HG03135 (cell line): ENCODE results near the gene MPP2.
"Not testable (repeated sequence)": the region's sequence is repeated elsewhere in the genome, so short reads cannot be mapped to it uniquely, and the experiment has no call there.

Experiments used
- ATAC-seq: cut with Tn5 transposase; IDR thresholded peaks from one replicate; pipeline ENCODE4 v1.9.1; 2021; ENCODE audit warnings: mild to moderate bottlenecking, moderate library complexity; ENCODE audit not compliant: unreplicated experiment

MPP2 gene, protein sequence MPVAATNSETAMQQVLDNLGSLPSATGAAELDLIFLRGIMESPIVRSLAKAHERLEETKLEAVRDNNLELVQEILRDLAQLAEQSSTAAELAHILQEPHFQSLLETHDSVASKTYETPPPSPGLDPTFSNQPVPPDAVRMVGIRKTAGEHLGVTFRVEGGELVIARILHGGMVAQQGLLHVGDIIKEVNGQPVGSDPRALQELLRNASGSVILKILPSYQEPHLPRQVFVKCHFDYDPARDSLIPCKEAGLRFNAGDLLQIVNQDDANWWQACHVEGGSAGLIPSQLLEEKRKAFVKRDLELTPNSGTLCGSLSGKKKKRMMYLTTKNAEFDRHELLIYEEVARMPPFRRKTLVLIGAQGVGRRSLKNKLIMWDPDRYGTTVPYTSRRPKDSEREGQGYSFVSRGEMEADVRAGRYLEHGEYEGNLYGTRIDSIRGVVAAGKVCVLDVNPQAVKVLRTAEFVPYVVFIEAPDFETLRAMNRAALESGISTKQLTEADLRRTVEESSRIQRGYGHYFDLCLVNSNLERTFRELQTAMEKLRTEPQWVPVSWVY

DNA sequence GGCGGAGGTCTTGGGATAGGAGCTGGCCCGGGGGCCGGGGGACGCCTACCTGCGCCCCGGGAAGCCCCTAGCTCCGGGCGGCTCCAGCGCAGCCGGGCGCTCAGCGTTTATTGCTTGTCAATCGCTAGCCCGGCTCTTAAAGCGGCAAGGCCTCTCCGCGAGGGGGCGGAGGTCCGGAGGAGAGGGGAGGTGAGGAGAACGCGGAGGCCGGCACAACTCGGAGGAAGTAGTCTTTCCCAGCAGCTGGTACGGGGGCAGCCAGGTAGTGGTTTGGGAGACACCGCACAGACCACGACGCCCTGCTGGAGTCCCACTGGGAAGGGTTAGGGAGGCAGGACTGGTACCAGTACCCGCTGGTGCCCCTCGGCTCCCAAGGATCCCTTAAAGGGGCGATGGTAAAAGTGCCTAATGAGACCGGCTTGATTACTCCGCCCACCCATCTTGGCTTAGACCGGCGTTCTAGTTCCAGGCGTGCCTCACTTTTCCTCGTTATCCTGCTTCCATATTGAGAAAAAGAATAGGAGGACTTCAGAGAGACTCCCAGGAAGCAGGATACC, at the start of gene MPP2:
Gene MPP2, minus strand, starts transcription at position 112 of the 557 bp plus-strand sequence. CDS start 3,076 bp downstream, outside the sequence.
- no peak for ATAC-seq

DNA sequence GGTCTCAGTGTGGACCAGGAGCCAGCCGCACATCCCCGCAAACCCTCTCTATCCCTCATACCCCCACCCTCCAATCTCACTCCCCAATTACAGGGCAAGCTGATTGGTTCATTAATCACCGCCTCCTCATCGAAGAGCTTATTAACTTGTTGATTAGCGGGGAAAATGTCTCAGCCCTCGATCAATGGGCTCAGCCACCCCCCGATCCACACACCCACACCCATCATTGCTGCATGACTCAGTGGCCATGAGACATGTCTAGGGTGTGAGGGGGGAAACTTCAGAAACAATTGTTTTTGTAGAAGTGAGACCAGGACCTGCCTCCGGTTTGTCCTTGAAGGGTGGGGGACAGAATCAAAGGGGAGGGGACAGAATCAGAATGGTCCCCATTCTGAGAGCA, 48.9 kb upstream of the MPP2 start:
- ATAC-seq: no peak

DNA sequence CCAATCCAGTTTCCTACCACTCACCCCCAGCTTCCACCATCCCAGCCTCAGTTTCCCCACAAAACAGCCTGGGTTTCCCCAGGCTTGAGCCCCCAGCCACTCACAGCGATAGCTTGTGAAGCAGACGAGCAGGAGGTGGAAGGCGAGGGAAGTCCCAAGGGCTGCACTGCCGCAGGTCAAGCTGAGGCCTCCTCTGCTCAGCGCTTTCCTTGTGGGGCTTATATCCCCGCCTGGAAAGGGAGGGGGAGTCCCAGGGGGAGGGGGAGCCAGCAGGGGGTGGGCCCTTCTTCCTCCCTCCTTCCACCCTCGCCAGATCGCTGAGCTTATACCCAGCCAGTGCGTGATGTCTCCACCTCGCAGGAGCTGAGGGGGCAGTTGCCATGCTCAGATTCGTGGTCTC, 46.4 kb upstream of the MPP2 start, which contains the start of gene PYY:
Gene PYY, minus strand, starts transcription at position 195 of the 400 bp plus-strand sequence. CDS start 457 bp downstream, outside the sequence.
- no peak for ATAC-seq

DNA sequence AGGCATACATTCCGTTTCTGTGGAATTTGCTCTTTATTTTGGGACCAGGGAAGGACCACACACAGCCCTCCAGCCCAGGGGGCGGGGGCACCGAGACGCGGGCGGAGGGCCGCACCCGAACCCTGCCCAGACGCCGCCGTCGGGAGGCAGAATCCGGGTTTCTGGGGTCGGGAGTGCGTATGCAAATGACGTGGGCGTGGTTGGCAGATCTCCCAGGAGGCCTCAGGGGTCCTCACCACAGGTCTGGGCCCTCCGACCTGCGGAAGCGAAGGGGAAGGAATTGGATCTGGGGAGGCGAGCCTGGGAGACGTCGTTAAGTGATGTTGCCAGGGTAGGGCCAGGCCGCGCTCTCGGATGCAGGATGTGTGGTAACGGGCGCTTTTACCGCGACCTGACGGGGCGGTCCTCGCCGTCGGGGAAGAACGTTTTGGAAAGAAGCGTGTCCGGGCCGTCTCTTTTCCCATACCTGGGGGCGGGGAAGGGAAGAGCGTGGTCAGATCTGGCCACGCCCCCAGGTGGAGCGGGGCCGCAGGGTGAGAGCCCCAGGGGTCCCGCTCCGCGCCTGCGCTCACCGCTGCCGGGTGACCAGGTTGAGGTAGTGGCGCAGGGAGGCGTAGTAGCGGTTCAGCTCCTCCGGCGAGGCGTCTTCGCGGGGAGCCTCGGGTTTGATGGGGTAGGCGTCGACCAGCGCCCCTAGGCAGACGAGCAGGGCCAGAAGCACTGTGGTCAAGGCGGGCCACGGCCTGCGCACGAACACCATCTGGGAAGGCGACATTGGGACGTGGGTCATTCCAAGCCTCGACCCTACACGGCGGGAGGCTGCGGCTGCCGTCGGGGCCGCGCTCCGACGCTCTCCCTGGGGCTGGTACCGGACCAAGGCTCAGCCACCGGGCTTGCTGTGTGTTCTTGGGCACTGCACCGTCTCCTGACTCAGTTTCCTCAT, 45.7 kb upstream of the MPP2 start:
- no peak for ATAC-seq

DNA sequence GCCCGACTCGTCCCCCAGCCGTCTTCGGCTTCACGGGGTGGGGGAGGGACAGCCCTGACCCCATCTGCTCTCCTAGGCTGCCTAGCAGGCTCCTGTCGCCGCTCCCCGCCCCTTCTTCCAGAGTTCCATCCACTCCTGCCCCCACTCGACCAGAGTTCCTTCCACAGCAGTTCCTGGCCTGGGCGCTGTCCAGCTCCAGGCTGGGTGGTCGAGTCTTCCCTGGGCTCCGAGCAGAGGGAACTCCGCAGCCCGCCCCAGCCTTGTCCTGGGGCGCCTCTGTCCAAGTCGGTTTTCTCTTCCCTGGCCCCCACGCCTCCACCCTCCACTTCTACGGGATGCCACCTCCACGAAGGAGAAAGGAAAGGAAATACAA, 45.0 kb upstream of the MPP2 start:
- no peak for ATAC-seq

DNA sequence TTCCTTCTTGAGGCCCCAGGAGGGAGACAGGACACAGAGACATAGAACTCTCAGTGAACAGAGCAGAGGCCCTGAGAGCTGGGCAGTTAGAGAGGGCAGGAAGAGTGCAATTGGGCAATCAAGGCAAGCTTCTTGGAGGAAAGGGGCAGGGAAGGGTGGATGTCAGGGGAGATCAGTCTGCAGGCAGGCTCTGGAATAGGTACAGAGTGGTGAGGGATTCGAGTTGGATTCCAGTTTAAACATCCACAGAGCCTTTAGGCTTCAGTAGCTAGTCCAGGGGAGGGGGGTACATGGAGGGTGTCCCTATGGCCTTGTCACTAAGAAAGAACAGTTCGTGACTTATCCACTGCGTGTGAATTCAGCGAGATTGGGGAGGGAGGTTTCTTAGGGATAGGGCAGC, 44.4 kb upstream of the MPP2 start:
- ATAC-seq: no peak

DNA sequence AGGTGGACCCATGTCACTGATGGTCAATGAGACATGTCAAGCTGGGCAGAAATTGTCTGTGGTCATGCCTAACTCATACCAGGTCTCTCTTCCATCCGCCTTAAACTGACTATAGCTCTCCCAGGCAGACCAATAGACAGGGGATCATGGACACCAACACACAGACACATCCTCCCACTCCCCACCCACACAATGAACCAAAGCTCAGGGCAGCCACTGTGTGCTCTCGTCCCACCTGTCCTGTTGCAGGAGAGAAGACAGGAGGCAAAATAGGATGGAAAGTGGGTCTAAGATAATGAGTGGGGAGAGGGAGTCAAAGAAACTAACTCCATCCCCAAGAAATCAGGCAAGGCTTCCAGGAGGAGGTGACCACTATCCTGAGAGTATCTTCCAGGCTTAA, 43.2 kb upstream of the MPP2 start:
- ATAC-seq: no peak

DNA sequence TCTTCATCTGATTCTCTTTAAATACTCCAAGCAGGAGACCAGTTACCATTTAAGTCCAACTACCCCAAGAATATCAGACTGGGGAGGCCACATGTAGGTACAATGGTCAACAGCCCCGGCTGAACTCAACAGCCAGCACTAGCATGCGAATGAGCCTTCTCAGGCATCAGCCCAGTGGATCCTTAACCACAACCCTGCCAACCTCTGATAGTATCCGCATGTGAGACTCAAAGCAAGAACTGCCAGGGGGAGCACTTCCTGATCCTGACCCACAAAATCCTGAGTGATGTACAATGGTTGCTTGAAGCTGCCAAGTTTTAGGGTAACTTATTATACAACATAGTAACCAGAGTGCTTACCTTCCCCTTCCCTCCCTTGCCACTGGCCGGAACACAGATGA, 42.4 kb upstream of the MPP2 start:
- ATAC-seq: no peak

DNA sequence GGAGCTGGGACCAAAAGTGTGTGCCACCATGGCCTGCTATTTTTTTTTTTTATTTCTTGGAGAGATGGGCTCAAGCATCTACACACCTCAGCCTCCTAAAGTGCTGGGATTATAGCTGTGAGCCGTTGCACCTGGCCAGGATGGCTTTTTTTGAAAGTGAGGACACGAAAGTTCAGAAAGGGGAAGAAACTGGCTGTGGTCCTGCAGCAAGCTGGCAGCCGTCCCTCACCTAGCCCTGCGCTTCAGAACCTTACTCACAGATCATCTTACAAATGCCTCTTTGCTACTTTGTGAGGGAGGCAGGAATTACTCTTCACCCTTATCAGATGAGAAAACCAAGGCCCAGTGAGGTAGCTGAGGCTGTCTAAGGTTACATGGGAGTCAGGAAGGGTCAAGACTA, 39.4 kb upstream of the MPP2 start:
- no peak for ATAC-seq

DNA sequence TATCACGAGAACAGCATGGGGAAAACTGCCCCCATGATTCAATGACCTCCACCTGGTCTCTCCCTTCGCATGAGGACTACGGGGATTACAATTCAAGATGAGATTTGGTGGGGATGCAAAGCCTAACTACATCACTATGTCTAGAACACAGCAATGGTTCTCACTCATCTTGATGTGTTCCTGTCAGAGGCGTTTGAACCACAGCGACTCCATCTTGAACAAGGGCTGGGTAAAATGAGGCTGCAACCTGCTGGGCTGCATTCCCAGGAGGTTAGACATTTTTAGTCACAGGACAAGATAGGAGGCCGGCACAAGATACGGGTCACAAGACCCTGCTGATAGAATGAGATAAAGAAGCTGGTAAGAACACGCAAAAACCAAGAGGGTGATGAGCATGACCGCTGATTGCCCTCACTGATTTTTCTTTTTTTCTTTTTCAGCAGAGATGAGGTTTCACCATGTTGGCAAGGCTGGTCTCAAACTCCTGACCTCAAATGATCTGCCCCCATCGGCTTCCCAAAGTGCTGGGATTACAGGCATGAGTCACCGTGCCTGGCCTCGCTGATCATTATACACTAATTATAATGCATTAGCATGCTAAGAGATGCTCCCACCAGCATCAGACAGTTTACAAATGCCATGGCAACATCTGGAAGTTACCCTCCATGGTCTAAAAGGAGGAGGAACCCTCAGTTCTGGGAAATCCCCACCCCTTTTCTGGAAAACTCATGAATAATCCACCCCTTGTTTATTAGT, 37.9 kb upstream of the MPP2 start:
- ATAC-seq: no peak

DNA sequence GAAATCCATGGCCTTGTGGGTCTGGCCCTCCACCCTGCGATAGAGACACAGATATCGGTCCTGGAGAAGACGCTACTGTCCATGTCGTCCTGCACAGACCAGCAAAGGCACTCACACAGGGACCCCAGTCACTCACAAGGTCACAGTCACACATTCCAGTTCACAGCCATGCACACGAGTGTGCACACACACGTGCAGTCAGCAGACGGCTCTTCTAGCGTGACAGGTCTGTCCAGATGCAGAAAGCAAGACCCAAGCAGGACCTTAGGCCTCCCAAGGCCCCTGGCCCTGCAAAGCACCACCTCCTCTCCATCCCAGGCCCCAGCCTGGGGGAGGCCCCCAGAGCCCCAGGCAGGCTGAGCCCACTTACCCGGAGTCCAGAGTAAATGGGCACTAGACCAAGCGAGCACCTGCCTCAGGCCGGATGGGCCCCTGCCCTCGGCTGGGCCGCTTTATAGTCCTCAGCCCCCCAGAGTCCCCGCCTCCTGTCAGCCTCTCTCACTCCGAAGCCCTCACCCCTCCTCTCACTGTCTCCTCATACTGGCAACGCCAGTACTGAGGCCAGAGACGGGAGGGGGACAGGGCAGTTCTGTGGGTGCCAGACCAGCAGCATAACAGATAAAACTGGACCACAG, 34.8 kb upstream of the MPP2 start, which contains the start of gene PPY:
Gene PPY, minus strand, starts transcription at position 426 of the 635 bp plus-strand sequence. CDS start 822 bp downstream, outside the sequence.
- ATAC-seq: no peak

DNA sequence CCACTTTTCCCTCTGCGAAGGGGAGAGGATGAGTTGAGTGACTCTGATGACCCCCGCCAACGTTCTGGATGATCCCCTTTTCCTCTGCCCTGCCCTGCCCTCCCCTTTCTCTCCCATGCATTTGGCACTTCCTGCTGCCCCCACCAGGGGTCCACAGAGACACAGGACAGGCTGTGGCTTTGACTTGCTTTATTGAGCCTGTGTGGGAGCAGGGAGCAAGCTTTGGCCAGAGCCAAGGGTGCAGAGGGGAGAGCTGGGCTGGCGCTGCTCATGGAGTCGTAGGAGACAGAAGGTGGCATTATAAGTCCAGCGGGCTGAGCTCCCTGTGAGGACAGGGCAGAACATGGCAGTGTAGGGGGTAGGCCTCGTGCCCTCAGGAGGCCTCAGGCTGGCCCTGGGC, 33.3 kb upstream of the MPP2 start:
- ATAC-seq: no peak

DNA sequence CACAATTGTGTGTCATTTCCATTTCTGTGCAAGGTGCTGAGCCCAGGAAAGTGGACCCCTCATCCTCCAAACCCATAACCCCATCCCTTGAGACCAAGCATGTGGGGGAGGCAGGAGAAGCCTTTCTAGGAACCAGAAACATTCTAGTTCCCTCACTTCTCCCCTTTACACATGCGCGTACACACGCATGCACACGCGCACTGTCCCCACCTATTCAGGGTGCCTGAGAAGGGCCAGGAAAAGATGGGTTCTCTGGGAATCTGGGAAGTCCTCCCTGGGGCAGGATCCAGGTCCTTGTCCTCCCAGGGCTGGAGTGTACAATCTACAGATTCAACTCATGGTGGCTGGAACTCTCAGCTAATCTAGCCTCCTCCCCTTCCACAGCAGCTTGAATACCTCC, 32.5 kb upstream of the MPP2 start:
- no peak for ATAC-seq

DNA sequence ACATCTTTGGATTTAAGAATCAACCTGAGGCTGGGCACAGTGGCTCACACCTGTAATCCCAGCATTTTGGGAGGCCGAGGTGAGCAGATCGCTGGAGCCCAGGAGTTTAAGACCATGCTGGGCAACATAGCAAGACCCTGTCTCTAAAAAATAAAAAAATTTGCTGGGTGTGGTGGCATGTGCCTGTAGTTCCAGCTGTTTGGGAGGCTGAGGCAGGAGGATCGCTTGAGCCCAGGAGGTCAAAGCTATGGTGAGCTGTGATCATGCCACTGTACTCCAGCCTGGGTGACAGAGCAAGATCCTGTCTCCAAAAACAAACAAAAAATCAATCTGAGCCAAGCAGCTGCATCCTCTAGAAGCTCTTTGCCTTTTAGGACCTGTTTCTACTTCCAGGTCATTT, 32.1 kb upstream of the MPP2 start:
- ATAC-seq: not testable (repeated sequence)

DNA sequence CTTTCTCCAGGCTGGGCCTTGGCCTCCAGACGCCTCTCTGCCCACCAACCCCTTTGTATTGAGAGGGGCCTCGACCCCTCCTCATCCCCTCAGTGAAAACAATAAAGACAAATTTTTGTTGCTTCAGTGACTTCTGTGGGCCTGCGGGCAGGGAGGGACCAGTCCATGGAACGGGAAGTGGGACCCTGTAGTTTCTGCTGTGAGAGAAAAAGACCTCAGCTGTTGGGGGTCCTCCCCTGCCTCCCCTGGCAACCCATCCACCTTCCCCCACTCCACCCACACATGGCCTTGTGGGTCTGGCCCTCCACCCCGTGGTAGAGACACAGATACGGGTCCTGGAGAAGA, 31.5 kb upstream of the MPP2 start:
- no peak for ATAC-seq

DNA sequence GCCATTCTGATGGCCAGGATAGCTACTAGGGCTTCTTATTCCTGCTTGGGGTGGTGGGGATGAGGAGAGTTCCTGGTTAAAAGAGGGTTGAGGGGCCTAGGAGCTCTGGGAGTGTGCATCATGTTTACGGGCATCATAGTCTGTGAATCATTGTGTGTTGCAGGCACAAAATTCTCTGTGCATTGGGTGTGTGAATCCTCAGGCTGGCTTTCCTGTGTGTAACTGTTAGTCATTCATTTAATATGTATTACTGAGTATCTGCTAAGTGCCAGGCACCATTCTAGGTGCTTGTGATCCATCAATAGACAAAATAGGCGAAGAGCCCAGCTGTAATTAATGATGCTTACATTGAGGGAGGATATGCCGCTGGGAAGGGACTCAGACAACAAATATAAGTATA, 29.1 kb upstream of the MPP2 start:
- ATAC-seq: no peak

DNA sequence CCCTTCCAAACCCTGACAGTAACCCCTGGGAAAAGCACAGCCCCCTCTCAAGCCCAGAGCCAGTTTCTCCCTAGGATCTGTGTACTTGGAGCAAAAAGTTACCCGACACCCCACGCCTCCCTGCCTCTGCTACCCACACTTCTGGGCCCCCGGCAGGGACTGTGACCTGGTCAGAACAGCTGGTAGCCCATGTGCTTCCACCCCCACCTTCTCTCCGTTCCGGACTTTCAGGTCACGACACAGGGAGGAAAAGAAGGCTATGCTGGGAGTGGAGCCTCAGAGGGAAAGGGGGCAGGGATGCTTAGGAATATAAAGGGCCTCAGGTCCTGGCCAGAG, 28.6 kb upstream of the MPP2 start:
- ATAC-seq: no peak

DNA sequence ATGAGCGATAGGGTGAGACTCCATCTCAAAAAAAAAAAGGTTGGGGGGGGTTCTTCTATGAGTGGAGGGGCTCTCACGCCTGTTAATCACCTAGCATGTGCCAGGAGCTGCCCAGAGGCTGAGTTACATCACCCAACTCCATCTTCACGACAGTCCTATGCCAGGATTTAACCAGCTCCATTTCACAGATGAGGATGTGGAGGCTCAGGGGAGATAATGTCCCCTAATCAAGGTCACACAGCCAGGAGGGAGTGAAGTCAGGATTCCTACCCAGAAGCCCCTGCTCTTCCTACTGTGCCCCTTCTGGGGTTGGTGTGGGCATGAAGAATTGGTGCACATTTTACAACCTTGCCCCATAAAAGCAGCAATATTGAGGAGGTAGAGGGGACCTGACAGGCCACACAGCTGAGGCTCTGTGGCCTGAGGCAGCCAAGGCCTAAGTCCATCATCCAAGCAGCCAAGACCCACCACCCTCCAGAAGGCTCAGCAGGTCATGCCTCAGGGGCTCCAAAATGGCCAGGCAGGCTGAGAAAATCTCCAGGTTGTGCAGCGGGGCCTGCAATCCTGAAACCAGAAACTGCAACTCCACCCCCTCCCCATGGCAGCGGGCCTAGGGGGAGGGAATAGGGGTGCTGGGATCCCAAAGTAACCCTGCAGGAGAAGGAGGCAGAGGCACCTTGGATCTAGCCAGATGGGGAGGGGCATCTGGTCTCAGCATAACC, 28.0 kb upstream of the MPP2 start:
- ATAC-seq: no peak

DNA sequence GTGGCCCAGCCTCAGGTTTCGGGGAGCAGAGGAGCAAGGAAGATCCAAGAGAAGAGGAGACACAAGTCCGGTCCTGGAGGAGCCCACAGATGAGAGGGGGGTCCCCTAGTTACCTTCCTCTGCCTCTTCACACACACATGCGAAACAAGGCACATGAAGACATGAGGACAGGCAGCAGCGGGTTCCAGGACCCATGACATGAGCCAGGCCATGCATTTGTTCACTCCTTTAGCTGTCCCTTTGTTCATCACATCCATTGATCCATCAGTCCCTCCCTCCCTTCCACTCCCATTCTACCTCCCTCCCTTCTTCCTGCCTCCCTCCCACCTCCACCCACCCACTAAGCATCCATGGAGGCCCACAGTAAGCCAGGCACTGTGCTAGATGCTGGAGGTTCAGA, 25.6 kb upstream of the MPP2 start:
- no peak for ATAC-seq

DNA sequence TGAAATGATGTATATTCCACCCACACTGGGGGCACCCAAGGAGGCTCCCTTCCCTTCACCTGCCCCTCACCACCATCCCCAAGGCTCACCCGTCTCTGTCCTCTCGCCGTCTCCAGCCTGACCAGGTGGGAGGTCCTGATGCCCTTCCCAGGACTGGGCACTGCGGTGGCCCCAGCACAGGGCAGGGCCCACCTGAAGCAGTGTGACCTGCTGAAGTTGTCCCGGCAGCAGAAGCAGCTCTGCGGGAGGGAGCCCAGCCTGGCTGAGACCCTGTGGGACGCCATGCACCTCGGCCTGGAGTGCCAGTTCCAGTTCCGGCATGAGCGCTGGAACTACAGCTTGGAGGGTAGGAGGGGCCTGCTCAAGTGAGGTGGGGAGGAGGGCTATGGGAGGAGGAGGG, 25.0 kb upstream of the MPP2 start:
- ATAC-seq: no peak
